Measurements from ENCODE around the gene NODAL.

The NODAL gene

DNA sequence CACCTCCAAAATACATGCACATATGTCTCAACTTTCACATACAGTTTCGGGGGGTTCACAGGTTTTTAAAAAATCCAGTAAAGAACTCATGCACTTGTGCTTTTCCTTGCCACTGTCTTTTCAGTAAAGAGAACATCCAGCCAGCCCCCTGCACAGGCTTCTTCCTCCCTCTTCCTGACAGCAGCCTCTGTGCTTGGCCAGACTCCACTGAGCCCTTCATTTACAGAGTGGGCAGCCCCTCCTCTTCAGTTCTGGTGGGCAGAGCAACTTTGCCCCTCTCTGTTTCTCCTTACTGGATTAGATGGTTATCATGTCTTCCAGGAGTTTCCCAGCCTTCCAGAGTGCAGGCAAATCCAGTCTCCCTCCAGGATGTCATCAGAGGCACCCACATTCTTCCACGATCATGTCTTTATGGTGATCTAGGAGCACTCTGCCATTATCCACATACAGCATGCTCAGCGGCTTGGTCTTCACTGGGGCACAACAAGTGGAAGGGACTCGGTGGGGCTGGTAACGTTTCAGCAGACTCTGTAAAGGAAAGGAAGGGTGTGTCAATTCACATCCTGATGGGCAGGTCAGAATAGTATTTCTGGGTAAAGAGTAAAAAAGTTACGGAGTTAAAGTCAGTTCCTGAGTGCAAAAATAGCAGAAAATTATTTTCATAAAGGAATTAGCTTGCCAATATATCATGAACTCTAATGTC lies 8.8 kb downstream of the NODAL start:
- no peak for DNase-seq

DNA sequence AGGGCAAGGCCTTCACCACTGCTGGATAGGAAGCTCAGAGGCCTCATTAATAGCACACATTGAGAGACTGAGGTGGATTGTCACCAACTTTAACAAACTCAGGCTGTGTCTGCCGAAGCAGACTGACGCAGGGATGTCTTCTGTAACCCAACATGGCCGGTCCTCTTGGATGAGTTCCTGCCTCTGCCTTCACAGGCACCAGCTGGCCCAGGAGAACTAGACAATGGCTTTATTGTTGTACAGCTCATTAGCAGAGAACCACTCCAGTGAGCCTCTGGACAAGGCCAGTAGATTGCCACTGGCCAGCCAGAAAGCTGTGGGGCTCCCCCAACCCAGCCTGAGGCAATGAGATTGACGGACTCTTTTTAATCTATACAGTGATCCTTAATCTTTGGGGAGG lies 9.4 kb downstream of the NODAL start:
- DNase-seq, result no peak

DNA sequence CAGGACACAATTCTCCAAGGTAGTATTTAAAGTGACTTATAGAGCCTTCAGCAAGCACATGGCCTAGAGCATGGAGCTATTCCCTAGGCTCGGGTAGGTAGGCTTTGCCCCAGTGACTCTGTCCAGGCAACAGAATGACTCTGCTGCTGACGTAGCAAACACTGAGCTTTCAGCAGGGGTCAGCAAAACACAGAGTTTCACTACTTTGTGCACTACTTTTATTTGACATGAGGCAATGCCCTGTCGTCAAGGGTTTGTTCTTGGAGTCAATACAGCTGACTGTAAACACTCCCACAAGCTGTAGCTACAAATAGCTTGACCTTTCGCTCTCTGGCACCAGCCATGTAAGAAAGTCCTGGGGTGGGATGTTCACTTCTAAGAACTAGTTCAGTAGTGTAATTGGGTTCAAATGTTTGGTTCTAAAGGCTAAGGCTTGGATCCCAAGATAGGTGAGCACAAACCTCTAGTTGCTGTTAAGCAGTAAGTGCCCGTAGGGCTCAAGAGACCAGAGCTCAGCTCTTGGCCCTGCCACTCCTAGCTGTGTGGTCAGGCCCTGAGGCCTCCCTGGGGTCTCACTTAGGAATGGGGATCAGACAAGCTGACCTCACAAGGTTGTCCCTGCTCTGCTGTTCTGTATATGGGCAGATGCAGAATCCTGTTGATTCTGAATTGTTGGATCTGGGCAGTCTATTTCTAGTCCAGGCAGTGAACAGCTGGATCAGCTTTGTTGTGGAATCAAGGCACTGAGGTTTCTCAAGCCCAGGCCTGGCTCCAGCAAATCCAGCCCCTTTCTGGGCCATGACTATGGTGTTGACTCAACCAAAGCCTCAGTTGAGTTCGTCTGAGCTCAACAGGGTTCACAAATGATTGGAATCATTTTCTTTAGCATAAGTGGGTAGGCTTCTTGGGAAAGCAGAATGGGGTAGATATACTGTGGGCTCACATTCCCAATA lies 10.7 kb downstream of the NODAL start:
- DNase-seq, result peak; percentile 55

DNA sequence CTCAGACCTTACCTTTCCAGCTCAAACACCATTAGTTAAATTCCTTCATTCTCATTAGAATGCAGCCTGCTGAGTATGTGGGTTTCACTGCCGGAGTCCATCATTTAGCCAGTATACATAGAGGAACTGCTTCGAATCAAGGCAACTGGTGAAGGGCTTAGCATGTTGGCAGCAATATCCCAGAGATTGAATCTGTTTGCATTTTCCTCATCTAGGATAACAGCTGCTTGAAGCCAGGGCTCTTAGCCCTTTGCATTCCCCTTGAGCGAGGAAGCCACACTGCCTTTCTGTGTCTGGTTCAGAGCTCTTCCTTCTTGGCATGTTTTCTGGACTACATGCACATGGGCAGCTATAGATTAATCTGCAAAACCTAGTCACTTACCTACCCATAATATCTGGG lies 14.7 kb downstream of the NODAL start:
- no peak for DNase-seq

DNA sequence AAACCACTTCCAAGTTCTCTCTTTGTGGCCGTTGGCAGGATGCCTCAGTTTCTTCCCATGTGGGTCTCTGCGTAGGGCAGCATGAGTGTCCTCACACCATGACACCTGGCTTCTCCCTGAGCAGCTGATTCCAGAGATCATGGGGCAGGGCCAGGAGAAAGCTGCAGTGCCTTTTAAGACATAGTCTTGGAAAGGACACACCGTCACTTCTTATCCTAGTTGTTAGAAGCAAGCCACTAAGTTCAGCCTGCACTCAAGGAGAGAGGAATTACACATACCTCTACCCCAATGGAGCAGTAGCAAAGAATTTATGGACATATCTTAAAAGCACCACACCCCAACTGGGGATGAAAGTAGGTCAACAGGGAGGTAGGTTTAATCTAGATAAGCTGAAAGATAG lies 16.4 kb downstream of the NODAL start:
- no peak for DNase-seq

DNA sequence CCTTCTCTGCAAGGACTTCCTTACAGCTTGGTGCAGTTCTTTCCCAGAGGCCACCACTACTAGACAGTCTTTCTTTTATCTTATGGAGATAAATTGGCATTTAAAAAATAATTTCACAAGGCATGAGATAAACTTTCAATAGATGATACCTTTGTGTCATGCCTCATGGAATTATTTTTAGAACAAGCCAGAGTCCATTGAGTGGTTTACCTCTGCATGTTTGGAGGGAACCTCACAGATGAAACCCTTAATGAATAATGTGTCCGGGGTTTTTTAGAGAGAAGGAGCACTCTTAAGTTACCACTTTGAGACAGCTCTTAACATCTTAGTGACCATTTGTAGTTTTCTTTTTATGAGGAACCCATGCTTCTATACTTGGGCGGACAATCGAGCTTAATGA lies 17.2 kb downstream of the NODAL start:
- no peak for DNase-seq

DNA sequence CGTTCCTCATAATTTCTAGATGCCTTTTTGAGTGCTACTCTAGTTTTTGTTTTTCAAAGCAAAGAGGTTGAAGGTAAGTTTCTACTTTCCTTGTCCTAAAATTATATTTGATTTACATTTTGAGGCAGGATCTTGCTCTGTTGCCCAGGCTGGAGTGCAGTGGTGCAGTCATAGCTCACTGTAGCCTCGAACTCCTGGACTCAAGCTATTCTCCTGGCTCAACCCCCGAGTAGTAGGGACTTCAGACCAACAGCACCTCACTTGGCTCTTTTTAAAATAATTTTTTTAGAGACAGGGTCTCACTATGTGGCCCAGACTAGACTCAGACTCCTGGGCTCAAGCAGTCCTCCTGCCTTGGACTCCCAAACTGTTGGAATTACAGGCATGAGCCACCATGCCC lies 22.8 kb downstream of the NODAL start:
- DNase-seq, result no peak

DNA sequence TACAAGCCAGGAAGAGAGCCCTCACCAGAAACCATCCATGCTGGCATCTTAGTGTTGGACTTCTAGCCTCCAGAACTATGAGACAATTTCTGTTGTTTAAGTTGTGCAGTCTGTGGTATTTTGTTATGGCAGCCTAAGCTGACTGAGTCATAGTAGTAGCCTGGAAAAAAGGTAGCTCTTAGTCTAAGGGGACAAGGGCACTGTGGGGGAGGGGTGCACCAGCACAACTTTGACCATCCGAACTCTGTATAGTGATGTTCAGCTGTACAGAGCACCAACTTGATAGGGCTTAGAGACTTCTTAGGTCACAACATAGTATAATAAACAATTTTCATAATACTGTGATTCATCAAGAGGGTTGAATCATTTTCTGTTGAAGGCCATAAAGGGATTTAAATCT lies 23.3 kb downstream of the NODAL start:
- DNase-seq, result peak; percentile 93

DNA sequence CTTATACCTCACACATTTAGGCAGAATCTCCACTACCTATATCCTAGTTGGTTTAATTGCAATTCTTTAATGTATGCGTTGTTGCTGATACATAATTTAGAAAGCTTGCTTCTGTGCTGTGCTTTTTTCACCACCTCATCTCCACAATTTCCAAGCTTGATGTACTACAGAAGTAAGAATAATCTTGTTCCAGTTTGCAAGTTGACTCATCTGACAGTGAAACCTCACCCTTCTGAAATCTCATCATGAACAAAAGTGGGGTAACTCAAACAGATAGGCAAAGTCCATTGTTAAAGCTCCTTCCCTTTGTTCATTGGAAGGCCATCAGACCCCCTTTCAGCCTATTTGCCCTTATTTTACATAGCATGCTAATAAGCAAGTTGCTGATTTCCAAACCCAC lies 23.9 kb downstream of the NODAL start:
- peak; percentile 23 for DNase-seq

DNA sequence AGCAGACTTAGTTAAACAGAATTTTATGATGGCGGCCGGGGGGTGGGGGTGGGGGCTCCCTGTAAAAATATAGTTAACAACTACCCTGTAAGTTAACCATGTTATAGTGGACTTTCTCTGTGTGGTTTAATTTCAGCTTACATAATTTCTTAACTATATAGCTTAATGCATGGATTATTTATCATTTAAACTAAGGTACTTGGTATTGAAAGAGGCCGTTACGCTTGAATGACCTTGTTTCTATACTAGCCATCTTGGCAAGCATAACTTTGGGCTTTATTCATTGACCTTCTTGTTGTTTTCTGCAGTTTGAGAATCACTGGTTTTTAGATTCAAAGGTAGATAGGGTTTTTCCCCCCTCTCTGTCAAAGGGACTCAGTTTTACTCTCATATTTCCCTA lies 29.1 kb downstream of the NODAL start:
- DNase-seq, result no peak

DNA sequence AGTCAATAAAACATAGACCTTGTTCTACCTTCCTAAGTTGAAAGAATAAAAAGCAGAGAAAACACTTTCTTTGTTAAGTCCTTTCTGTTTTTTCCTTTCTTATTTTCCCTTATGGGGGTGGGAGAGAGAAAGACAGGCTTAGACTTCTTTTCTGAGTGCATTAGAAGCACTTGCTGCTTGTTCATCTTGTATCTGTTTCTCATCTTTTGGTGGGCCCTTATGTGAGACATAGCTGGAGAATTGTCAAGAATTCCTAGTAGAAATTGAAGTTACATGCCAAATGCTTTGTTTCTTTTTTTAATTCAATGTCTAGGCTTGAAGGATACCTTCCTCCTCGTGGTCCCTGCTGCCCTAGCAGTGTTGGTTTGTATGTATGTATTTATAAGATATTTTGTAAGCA lies 30.9 kb downstream of the NODAL start:
- no peak for DNase-seq

DNA sequence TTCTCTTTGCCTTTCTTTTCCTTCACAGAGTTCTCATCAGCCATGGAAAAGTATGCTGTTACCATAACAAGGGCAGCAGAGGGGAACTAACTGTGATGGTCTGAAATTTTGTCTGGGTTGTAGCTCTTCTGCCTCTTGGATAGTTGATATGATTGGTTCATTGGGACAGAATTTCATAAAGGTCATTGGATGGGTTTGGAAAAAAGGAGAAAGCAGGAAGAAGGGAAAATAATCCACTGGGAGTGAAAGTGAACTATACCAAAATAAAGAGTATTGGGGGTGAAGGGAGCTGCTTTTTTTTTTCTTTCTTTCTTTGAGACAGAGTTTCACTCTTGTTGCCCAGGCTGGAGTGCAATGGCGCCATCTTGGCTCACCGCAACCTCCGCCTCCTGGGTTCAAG lies 31.7 kb downstream of the NODAL start:
- no peak for DNase-seq

DNA sequence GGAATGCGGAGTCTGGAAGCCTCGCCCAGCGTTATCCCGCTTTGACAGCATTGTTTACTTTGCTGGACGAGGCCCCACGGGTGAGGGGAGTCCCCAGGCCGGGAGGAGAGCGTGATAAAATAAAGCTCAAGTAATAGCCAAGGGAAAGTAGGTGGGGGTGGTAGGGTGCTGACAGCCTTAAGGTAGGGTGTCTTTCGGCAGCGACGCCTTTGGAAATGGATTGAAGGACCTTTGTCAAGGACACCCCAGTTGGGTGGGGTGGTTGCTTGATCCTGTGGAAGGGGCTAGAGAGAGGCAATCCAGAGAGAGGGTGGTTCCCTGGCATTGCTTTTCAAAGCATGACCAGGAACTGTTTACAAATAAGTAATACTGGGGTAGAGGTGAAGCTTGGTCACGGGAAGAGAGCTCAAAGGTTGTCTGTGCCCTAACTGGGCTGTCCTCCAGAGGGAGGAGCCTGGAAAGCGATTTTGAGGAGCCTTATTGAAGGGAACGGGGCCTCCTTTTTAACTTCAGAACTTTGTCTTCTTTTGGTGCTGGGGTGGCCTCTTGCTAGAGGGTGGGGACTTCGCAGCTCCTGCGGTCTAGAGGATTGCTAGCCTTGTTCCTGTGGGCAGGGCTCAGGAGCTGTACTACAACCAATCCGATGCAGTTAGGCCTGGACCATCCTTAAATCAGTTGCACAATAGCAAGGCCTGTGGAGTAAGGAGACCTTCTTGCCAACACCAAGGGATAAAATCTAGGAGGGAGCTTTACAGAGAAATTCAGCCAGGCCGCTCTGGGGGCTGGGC lies 36.2 kb downstream of the NODAL start:
- DNase-seq, result peak; percentile 97

DNA sequence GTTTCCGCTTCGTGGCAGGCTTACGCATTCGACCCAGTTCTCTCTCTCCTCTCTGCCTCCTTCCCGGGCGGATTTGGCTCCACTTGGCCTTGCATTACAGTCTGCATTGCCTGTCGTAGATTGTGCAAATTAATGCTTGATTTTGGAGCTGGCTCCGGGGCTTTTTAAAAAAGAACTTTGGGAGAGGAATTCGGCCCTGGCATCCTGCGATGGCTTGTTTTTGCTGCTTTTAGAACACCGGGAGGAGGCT lies 36.8 kb downstream of the NODAL start:
- DNase-seq, result peak; percentile 10

DNA sequence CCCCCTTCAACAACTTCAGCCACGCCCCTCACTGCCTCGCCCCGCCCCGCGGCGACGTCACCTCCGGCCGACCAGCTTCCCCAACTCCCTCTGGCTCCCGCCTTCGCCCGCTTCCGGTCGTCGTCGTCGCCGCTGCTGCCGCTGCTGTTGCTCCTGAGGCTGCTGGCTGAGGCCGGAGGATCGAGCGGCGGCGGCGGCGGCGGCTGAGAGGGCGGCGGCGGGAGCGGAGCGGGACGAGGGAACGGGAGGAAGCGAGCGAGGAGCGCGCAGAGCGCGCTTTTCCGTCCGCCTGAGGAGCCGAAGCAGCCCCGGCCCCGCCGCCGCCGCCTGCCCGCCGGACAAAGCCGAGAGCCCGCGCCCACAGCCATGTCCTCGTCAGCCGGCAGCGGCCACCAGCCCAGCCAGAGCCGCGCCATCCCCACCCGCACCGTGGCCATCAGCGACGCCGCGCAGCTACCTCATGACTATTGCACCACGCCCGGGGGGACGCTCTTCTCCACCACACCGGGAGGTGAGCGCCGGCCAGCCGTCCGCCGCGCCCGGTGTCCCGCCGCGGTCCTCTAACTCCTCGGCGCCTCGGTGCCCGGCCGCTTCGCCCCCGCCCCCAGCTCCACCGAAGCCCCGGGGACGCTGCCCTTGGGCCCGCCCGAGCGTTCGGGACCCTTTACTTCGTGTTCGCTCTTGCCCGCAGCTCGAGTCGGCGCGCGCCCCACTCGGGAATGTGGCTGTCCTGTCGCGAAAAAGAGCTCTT lies 37.3 kb downstream of the NODAL start, which contains the start of gene EIF4EBP2:
Gene EIF4EBP2 (plus strand): TSS at position 110 of the 751 bp plus-strand sequence. CDS start 257 bp downstream, at position 367.
- DNase-seq, result peak; percentile 95

DNA sequence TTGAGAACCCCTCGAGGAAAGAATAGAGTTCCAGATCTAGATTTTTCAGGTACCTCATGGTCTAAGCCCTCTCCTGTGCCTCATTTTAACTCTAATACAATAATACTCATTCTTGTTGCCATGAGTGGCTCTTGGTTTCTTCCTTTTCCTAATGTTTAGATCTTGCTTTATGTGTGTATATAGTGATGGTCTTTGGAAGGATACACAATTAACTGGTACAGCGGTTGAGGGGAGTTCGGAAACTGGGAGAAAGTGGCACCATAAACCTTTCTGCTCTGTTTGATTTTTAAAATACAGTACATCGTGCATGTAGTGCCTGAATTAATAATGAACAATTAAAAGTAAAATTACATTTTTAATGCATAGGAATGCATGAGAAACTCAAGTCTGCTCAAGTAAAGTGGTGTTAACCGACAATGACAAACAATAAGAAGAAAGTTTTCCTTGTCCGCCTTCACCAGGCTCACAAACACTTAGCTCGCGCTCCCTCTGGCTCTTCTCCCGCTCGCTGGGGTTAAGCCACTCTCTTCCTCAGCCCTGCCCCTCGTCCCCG lies 37.9 kb downstream of the NODAL start:
- DNase-seq, result no peak

DNA sequence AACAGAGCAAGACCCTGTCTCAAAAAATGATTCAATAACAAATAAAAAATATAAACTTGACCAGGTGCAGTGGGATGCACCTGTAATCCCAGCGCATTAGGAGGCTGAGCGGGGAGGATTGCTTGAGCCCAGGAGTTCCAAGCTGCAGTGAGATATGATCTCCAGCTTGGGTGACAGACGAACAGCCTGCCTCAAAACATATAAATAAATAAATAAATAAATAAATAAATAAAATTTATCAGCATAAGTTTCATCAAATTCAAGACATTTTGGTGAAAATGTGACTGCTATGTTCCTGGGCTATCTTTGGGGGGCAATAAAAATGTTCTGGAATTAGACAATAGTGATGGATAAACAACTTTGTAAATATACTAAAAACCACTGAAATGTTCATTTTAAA lies 42.3 kb downstream of the NODAL start:
- no peak for DNase-seq

DNA sequence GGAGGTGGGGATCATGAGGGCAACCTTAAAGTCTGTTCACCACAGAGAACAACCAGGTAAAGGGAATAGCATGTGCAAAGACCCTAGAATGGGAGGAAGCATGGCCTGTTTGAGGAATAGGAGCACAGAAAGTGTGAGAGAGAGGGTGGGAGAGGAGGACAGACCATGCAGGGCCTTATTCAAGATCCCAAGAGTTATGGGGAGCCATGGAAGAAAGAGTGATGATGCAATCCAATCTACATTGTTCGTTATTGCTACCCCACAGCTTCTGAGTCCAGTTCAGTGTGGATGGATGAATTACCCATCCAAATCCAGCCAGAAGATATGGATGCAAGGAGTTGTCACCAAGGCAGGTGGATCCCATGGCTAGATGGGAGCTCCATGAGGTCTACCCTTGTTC lies 45.3 kb downstream of the NODAL start:
- no peak for DNase-seq

DNA sequence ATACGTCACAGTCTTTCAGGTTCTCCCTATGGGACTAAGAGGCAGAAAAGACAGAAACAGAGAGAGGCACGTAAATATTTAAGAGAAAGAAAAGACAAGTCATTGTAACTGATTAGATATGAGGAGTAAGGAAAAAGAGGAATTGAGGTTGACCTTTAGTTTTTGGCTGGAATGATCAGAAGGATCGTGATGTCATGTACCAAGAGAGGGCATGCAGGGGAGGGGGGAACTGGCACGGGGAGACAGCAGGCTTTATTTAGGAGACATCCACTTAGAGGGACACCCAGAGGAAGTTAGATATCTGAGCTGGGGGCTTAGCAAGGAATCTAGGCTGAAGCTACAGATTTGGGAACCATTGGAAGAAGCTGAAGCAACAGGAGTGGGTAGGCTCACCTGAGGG lies 49.8 kb downstream of the NODAL start:
- no peak for DNase-seq

All from HCEC 1CT (cell line).